Panc1 (cell line): ENCODE results near the gene ALOX5AP. TPM values are rescaled to one million over a fixed set of nuclear protein-coding genes. Genes with fewer than 3 reads are reported as not detected.
A peak's percentile ranks its signal among the peaks of the same experiment; 100 is the strongest.

ENCODE experiments used
- ATAC-seq: fragments of 200-7000 bp; cut with Tn5 transposase; 2 replicates; pipeline ENCODE4 v1.9.1; 2020; ENCODE audit warnings: mild to moderate bottlenecking, moderate library complexity
- BruUV-seq: library from RNA; stranded (reverse); fragments of 400-500 nt; replicated peaks from 2 replicates; lab custom pipeline; 2021; lab: Mats Ljungman, UMichigan
- CTCF ChIA-PET: fragments of 300-600 bp; sonication (Branson Sonifier 250); formaldehyde crosslinking; loops from one replicate; lab custom pipeline; 2022; ENCODE audit warnings: antibody characterized with exemption; lab: Charles Lee
- POLR2A ChIA-PET: fragments of 300-600 bp; sonication (Branson Sonifier 250); formaldehyde crosslinking; loops from one replicate; lab custom pipeline; 2022; ENCODE audit warnings: antibody characterized with exemption; lab: Charles Lee
- DNase-seq: peaks from one replicate; pipeline ENCODE4 v3.0.0-alpha.2; 2010; ENCODE audit warnings: low read depth, low spot score
- H3K27ac ChIP-seq: 2 replicates; pipeline ENCODE4 v1.5.1; 2011; ENCODE audit warnings: mild to moderate bottlenecking, low read length, inconsistent platforms
- H3K27me3 ChIP-seq: fragments of 200-500 bp; sonication (Bioruptor generic); 2 replicates; pipeline ENCODE4 v1.6.0; 2014; ENCODE audit warnings: low read length, inconsistent platforms; ENCODE audit not compliant: control insufficient read depth, insufficient read depth
- H3K36me3 ChIP-seq: fragments of 200-500 bp; sonication (Bioruptor generic); 2 replicates; pipeline ENCODE4 v1.5.1; 2014; ENCODE audit warnings: inconsistent platforms, mild to moderate bottlenecking, low read length, moderate library complexity; ENCODE audit not compliant: control insufficient read depth, insufficient read depth
- H3K4me1 ChIP-seq: 2 replicates; pipeline ENCODE4 v1.5.1; 2011; ENCODE audit warnings: inconsistent platforms, mild to moderate bottlenecking, low read length, moderate library complexity; ENCODE audit not compliant: control insufficient read depth, insufficient read depth
- H3K4me3 ChIP-seq, 2 experiments: 2 replicates each; pipeline ENCODE4 v1.5.1; 2011 to 2012; ENCODE audit warnings: low read depth in 2 of 2, low read length in 2 of 2, mild to moderate bottlenecking in 2 of 2, inconsistent platforms in 1 of 2, moderate library complexity in 1 of 2
- H3K9me3 ChIP-seq: fragments of 200-500 bp; sonication (Bioruptor generic); 2 replicates; pipeline ENCODE4 v1.5.1; 2014; ENCODE audit warnings: low read depth, mild to moderate bottlenecking, inconsistent platforms, low read length, moderate library complexity; ENCODE audit not compliant: control insufficient read depth, insufficient read depth
- POLR2AphosphoS5 ChIP-seq: IDR thresholded peaks from 2 replicates; pipeline ENCODE4 v1.6.1; 2012; ENCODE audit warnings: mild to moderate bottlenecking, low read depth, low read length, moderate library complexity
- SIN3A ChIP-seq: IDR thresholded peaks from 2 replicates; pipeline ENCODE4 v1.6.1; 2012; ENCODE audit warnings: low read depth, mild to moderate bottlenecking, low read length, moderate library complexity, borderline replicate concordance; ENCODE audit not compliant: insufficient read depth
- TCF7L2 ChIP-seq: IDR thresholded peaks from 2 replicates; pipeline ENCODE4 v1.6.1; 2011; ENCODE audit warnings: mild to moderate bottlenecking, low read depth, low read length, inconsistent platforms
- in situ Hi-C: cut with HindIII; loops from 2 replicates; pipeline ENCODE4 v1.10.0; 2016; ENCODE audit warnings: low sequenced_read_pairs, low pct_unique_long_range_greater_than_20kb
- intact Hi-C: fragments of 100-400 bp; cut with micrococcal nuclease; formaldehyde crosslinking; loops from one replicate; pipeline ENCODE4 v1.10.0; 2022; ENCODE audit not compliant: unreplicated experiment
- total RNA-seq: library from RNA; stranded (reverse); gene quantifications from one replicate; pipeline ENCODE4 v1.2.1, GENCODE V29; 2021; ENCODE audit not compliant: unreplicated experiment
- TF ChIP-seq, protein P1 (sequence below), 2 experiments: IDR thresholded peaks; 2 replicates each; pipeline ENCODE4 v1.6.1; 2011 to 2012; ENCODE audit warnings: low read depth in 2 of 2, control low read depth in 1 of 2, low read length in 1 of 2, mild to moderate bottlenecking in 1 of 2, moderate library complexity in 1 of 2; ENCODE audit not compliant: insufficient read depth in 1 of 2
- TF ChIP-seq, protein P2 (sequence below): fragments of 450-650 bp; IDR thresholded peaks from 2 replicates; pipeline ENCODE4 v1.5.1; 2017; ENCODE audit warnings: mild to moderate bottlenecking

The ALOX5AP gene
- total RNA-seq, 1 experiment from 2014 or later = 2.1 TPM

DNA sequence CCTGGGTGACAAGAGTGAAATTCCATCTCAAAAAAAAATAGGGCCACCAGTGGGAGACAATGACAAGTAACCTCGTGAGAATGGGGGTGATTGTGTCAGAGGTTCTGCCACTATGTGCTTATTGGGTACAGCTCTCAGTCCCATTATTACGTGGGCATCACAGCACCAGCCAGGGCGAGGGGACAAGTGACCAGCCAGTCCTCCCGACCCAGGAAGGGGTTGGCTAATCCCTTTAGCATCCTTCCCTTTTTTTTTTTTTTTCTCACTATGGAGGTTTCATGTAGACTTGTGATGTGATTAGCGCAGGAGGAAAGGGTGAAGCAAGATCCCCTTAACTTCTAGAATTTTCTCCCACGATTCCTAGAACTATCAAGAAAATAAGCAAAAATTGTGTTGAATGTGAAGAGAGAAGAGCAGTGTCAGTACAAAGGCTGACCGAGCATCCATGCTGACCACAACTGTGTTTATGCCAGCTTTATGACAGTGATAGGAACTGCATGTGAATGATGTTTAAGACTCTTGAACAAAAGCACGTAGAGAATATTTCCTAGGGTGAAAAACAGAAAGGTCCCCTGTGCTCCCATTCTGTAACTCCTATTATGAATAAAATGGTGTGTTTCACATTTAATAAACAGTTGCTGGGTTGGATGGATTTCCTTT, 50.0 kb downstream of the ALOX5AP start:
- no peak for DNase-seq
- H3K36me3 ChIP-seq = no peaks in the 10 kb centered on the region
- peak overlapping the region; percentile 61; the same call in 1 of the 2 replicates for H3K27ac ChIP-seq
- no peaks in the 10 kb centered on the region for H3K27me3 ChIP-seq
- CTCF ChIA-PET = no interaction called here
- no TSS peak for BruUV-seq
- POLR2A ChIA-PET = no interaction called here
- H3K9me3 ChIP-seq = no peaks in the 10 kb centered on the region
- no peak overlapping the region for H3K4me3 ChIP-seq
- in situ Hi-C loops = no loop called here
- intact Hi-C loops = no loop called here
- no peaks in the 10 kb centered on the region; the same call in 1 of the 2 replicates for H3K4me1 ChIP-seq
- ATAC-seq = no peak
- TF ChIP-seq POLR2AphosphoS5 (no peak), SIN3A (no peak), TCF7L2 (no peak)
- TF ChIP-seq, protein P1, sequence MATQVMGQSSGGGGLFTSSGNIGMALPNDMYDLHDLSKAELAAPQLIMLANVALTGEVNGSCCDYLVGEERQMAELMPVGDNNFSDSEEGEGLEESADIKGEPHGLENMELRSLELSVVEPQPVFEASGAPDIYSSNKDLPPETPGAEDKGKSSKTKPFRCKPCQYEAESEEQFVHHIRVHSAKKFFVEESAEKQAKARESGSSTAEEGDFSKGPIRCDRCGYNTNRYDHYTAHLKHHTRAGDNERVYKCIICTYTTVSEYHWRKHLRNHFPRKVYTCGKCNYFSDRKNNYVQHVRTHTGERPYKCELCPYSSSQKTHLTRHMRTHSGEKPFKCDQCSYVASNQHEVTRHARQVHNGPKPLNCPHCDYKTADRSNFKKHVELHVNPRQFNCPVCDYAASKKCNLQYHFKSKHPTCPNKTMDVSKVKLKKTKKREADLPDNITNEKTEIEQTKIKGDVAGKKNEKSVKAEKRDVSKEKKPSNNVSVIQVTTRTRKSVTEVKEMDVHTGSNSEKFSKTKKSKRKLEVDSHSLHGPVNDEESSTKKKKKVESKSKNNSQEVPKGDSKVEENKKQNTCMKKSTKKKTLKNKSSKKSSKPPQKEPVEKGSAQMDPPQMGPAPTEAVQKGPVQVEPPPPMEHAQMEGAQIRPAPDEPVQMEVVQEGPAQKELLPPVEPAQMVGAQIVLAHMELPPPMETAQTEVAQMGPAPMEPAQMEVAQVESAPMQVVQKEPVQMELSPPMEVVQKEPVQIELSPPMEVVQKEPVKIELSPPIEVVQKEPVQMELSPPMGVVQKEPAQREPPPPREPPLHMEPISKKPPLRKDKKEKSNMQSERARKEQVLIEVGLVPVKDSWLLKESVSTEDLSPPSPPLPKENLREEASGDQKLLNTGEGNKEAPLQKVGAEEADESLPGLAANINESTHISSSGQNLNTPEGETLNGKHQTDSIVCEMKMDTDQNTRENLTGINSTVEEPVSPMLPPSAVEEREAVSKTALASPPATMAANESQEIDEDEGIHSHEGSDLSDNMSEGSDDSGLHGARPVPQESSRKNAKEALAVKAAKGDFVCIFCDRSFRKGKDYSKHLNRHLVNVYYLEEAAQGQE (IDR thresholded peaks at IDR 0.05; ENCODE audit: insufficient read depth in 1 of 2, low read depth in 2 of 2, low read length in 1 of 2) = no peak
- TF ChIP-seq, protein P2, sequence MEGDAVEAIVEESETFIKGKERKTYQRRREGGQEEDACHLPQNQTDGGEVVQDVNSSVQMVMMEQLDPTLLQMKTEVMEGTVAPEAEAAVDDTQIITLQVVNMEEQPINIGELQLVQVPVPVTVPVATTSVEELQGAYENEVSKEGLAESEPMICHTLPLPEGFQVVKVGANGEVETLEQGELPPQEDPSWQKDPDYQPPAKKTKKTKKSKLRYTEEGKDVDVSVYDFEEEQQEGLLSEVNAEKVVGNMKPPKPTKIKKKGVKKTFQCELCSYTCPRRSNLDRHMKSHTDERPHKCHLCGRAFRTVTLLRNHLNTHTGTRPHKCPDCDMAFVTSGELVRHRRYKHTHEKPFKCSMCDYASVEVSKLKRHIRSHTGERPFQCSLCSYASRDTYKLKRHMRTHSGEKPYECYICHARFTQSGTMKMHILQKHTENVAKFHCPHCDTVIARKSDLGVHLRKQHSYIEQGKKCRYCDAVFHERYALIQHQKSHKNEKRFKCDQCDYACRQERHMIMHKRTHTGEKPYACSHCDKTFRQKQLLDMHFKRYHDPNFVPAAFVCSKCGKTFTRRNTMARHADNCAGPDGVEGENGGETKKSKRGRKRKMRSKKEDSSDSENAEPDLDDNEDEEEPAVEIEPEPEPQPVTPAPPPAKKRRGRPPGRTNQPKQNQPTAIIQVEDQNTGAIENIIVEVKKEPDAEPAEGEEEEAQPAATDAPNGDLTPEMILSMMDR = no peak

DNA sequence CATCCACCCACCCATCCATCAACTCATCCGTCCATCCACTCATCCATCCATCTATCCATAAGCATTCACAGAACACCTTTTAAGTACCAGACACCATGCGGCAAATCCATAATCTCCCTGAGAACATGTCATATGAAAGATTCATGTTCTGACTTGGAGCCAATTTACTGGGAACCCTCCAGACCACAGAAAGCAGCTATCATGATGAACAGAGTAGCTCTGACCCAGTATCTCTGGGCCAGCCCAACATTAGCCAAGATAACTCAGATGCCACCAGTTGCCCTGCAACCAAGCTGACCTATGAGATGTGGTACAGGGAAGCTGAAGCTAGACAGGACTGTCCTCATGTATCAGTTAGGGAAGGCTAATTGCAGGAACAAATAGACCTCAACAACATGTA, 51.3 kb downstream of the ALOX5AP start:
- in situ Hi-C loops = no loop called here
- no peak overlapping the region for H3K4me3 ChIP-seq
- BruUV-seq = no TSS peak
- ChIA-PET CTCF (no interaction called here), POLR2A (no interaction called here)
- TF ChIP-seq POLR2AphosphoS5 (no peak), TCF7L2 (no peak), SIN3A (no peak)
- TF ChIP-seq, protein P2 = no peak
- TF ChIP-seq, protein P1 (IDR thresholded peaks at IDR 0.05; ENCODE audit: insufficient read depth in 1 of 2, low read depth in 2 of 2, low read length in 1 of 2) = no peak
- DNase-seq (no peak), ATAC-seq (no peak)
- no peaks in the 10 kb centered on the region for H3K9me3 ChIP-seq
- H3K27me3 ChIP-seq = no peaks in the 10 kb centered on the region
- intact Hi-C loops = no loop called here
- H3K36me3 ChIP-seq = no peaks in the 10 kb centered on the region
- H3K4me1 ChIP-seq = peaks cover 6% of the 10 kb centered on the region
- peak overlapping the region; percentile 61; the same call in 1 of the 2 replicates for H3K27ac ChIP-seq
